ENCODE results near the gene TACR1. TPM values are rescaled to one million over a fixed set of nuclear protein-coding genes. Genes with fewer than 3 reads are reported as not detected.

The TACR1 gene
- total and polyA plus RNA-seq, 2 of the 4 experiments (the other 2 are of a cell fraction): under 0.01 to 0.09 TPM

DNA sequence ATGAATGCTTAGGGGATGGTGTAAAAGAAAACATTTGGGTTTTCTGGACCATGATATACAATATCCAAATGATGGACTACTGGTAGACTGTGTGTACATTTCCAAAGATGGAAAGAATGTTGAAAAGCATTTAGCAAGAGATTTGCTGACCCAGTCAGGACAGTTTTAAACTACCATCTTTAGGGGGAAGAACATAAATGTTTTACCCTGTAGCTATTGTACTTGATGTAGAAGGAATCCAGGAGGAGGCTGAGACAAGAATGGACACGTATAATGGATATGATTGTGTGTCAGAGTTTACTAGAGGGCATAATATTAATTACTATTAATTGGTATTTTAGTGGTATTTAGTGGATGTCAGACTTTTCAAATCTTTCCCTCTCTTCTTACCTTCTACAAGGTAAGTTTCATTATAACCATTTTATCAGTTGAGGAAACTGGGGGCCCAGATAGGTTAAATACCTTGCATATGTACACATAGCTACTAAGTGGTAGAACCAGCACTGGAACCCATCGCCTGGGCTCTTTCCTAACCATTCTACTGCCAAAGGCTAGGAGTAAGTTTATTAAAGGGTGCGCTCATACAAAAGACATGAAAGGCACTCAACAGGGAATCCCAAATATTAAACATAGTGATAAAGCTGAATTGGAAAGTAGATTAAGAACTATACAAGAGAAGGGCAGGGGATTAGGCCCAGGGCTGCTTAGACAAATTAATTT is 8.9 kb downstream of the TACR1 start:
- Histone ChIP-seq H3K56ac (ENCODE audit: extremely low read depth, insufficient read depth, low read length) (no peak overlapping the region), H3K27me3 (ENCODE audit: control insufficient read depth, insufficient read depth, low read length) (peaks cover 9% of the 10 kb centered on the region), H2BK5ac (ENCODE audit: low read depth, low read length, poor library complexity, severe bottlenecking) (no peak overlapping the region), H4K5ac (ENCODE audit: low read depth, low read length) (no peak overlapping the region), H2AFZ (replicated peaks; ENCODE audit: low read length, poor library complexity) (no peak overlapping the region), H3K18ac (ENCODE audit: low read depth, low read length) (no peak overlapping the region), H3K79me1 (ENCODE audit: low read depth in 1 of 2, low read length in 2 of 2) (no peaks in the 10 kb centered on the region), H2BK15ac (ENCODE audit: low read depth, low read length) (no peak overlapping the region), H3K36me3 (ENCODE audit: control insufficient read depth, insufficient read depth, low read length) (no peaks in the 10 kb centered on the region), H4K91ac (ENCODE audit: insufficient read depth, low read depth, low read length) (no peak overlapping the region), H3K4me3 (ENCODE audit: insufficient read depth, low read depth, low read length) (no peak overlapping the region), H2AK9ac (replicated peaks; ENCODE audit: low read depth, low read length, poor library complexity) (no peak overlapping the region), H3K4ac (ENCODE audit: low read depth, low read length) (no peak overlapping the region), H3K4me1 (ENCODE audit: control insufficient read depth, insufficient read depth, low read length) (no peaks in the 10 kb centered on the region), H3K23ac (ENCODE audit: low read depth, low read length) (no peak overlapping the region), H4K20me1 (ENCODE audit: insufficient read depth, low read length) (no peaks in the 10 kb centered on the region), H2AK5ac (ENCODE audit: low read depth, low read length) (no peak overlapping the region), H3K14ac (replicated peaks; ENCODE audit: low read depth, low read length) (no peak overlapping the region), H3K4me2 (ENCODE audit: low read depth, low read length) (no peak overlapping the region), H3K9me3 (ENCODE audit: control insufficient read depth, insufficient read depth, low read length) (no peaks in the 10 kb centered on the region), H4K8ac (ENCODE audit: low read depth in 2 of 2, low read length in 2 of 2) (no peak overlapping the region), H3K9ac (ENCODE audit: low read depth, low read length) (no peak overlapping the region), H2BK20ac (ENCODE audit: low read depth, low read length) (no peak overlapping the region), H2BK120ac (ENCODE audit: low read depth, low read length) (no peak overlapping the region), H3K27ac (ENCODE audit: insufficient read depth, low read length) (no peak overlapping the region), H3K9me1 (ENCODE audit: insufficient read depth, low read length) (no peaks in the 10 kb centered on the region)
- in situ Hi-C loops (cut with MboI; ENCODE audit: low sequenced_read_pairs): no loop called here
- TF ChIP-seq POLR2A (IDR thresholded peaks at IDR 0.05; ENCODE audit: low read depth, low read length): no peak
- TF ChIP-seq MAZ (IDR thresholded peaks at IDR 0.05; ENCODE audit: borderline replicate concordance, low read depth, low read length): no peak
- TF ChIP-seq RFX5 (IDR thresholded peaks at IDR 0.05; ENCODE audit: low read depth, low read length): no peak
- no peak for TF ChIP-seq FOS (IDR thresholded peaks at IDR 0.05; ENCODE audit: low read depth, low read length)
- TF ChIP-seq BHLHE40 (IDR thresholded peaks at IDR 0.05; ENCODE audit: low read depth, low read length): no peak
- no peak for TF ChIP-seq CHD1 (IDR thresholded peaks at IDR 0.05; ENCODE audit: low read depth, low read length)
- TF ChIP-seq RCOR1 (IDR thresholded peaks at IDR 0.05; ENCODE audit: insufficient replicate concordance, low read length): no peak
- TF ChIP-seq MAFK (IDR thresholded peaks at IDR 0.05; ENCODE audit: low read depth, low read length): no peak
- TF ChIP-seq, protein P1, sequence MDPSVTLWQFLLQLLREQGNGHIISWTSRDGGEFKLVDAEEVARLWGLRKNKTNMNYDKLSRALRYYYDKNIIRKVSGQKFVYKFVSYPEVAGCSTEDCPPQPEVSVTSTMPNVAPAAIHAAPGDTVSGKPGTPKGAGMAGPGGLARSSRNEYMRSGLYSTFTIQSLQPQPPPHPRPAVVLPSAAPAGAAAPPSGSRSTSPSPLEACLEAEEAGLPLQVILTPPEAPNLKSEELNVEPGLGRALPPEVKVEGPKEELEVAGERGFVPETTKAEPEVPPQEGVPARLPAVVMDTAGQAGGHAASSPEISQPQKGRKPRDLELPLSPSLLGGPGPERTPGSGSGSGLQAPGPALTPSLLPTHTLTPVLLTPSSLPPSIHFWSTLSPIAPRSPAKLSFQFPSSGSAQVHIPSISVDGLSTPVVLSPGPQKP (IDR thresholded peaks at IDR 0.05; ENCODE audit: borderline replicate concordance, low read depth, low read length): no peak
- intact Hi-C loops (cut with micrococcal nuclease): no loop called here
- ChIA-PET CTCF (interaction anchor here (1.3 to 1.5 kb wide), 2 partner anchors 9 to 11 kb away, joined by 3 to 5 read pairs; partner anchors contain the start of gene TACR1), POLR2A (ENCODE audit: unreplicated experiment) (no interaction called here)
- no peak for DNase-seq
- peak; percentile 14; the same call in 1 of the 2 replicates for ATAC-seq (ENCODE audit: low read depth)
- BruUV-seq (replicated peaks): no TSS peak
- WGBS, 2 experiments (ENCODE audit: extremely low coverage in 2 of 2, insufficient read length in 1 of 2): no CpG with 5 or more reads among the region's 3 CpGs
- dilution Hi-C loops (cut with HindIII; ENCODE audit: low sequenced_read_pairs, unreplicated experiment): no loop called here
